B cell (primary cell): ENCODE results near the gene SWT1. TPM values are rescaled to one million over a fixed set of nuclear protein-coding genes. Genes with fewer than 3 reads are reported as not detected.

Experiments used
- ATAC-seq: fragments of 200-7000 bp; cut with Tn5 transposase; one replicate; pipeline ENCODE4 v1.10.0; 2021; ENCODE audit warnings: low read depth, mild to moderate bottlenecking, moderate number of reproducible peaks, moderate library complexity
- CTCF ChIA-PET: fragments of 350-600 bp; sonication (Branson Sonifier 250); formaldehyde crosslinking; loops from one replicate; lab custom pipeline; 2021; ENCODE audit warnings: antibody characterized with exemption, inconsistent platforms; lab: Charles Lee
- POLR2A ChIA-PET: fragments of 350-600 bp; sonication (Branson Sonifier 250); formaldehyde crosslinking; loops from one replicate; lab custom pipeline; 2021; ENCODE audit warnings: antibody characterized with exemption; lab: Charles Lee
- DNase-seq: peaks from one replicate; pipeline ENCODE4 v3.0.0; 2013
- H2AFZ ChIP-seq: 2 replicates; pipeline ENCODE4 v1.6.1; 2012; ENCODE audit warnings: mild to moderate bottlenecking, low read depth, low read length; ENCODE audit not compliant: insufficient read depth, poor library complexity, severe bottlenecking
- H3K27ac ChIP-seq, 2 donors: 1 replicate in 1 of 2; 2 replicates in 1 of 2; pipeline ENCODE4 v1.5.1; 2012 to 2013; ENCODE audit warnings: low read length in 2 of 2, mild to moderate bottlenecking in 2 of 2, moderate library complexity in 1 of 2
- H3K27me3 ChIP-seq, 4 experiments: fragments of 200-600 bp in 1 of 4; sonication (generic) in 1 of 4; replicated peaks in 1 of 4; 1 replicate in 2 of 4; 2 replicates in 2 of 4; pipeline versions ENCODE4 v1.6.1 to v1.7.0; 2013 to 2016; ENCODE audit warnings: low read length in 3 of 4, mild to moderate bottlenecking in 2 of 4, mixed read lengths in 1 of 4, moderate library complexity in 1 of 4; ENCODE audit not compliant: insufficient read depth in 4 of 4, control insufficient read depth in 3 of 4; ENCODE audit errors: control extremely low read depth in 1 of 4
- H3K36me3 ChIP-seq, 2 experiments: replicated peaks in 1 of 2; 1 replicate in 1 of 2; 2 replicates in 1 of 2; pipeline versions ENCODE4 v1.6.1 to v1.7.1; 2013; ENCODE audit warnings: low read length in 1 of 2; ENCODE audit not compliant: insufficient read depth in 2 of 2, control insufficient read depth in 1 of 2; ENCODE audit errors: control extremely low read depth in 1 of 2, extremely low read depth in 1 of 2
- H3K4me1 ChIP-seq, 2 donors: fragments of 200-600 bp in 1 of 2; sonication (generic) in 1 of 2; 1 replicate in 1 of 2; 2 replicates in 1 of 2; pipeline versions ENCODE4 v1.5.1 to v1.6.1; 2013 to 2017; ENCODE audit warnings: low read length in 2 of 2; ENCODE audit not compliant: control insufficient read depth in 2 of 2, insufficient read depth in 2 of 2
- H3K4me2 ChIP-seq: replicated peaks from 2 replicates; pipeline ENCODE3; 2012; ENCODE audit warnings: mild to moderate bottlenecking, low read depth, low read length; ENCODE audit not compliant: poor library complexity, severe bottlenecking
- H3K4me3 ChIP-seq, 5 experiments: fragments of 200-600 bp in 1 of 5; sonication (generic) in 1 of 5; 1 replicate in 3 of 5; 2 replicates in 2 of 5; pipeline versions ENCODE4 v1.5.1 to v1.7.0; 2011 to 2016; ENCODE audit warnings: low read length in 4 of 5, mild to moderate bottlenecking in 4 of 5, low read depth in 2 of 5, control low read depth in 1 of 5, moderate library complexity in 1 of 5; ENCODE audit not compliant: insufficient read depth in 1 of 5; ENCODE audit errors: control extremely low read depth in 1 of 5, extremely low read depth in 1 of 5
- H3K79me2 ChIP-seq: fragments of 200-600 bp; sonication (generic); one replicate; pipeline ENCODE4 v1.6.0; 2016; ENCODE audit warnings: low read length; ENCODE audit not compliant: control insufficient read depth, insufficient read depth
- H3K9ac ChIP-seq: fragments of 200-600 bp; sonication (generic); 2 replicates; pipeline ENCODE4 v1.6.1; 2017; ENCODE audit warnings: mild to moderate bottlenecking, low read length, moderate library complexity
- H3K9me3 ChIP-seq, 3 donors: one replicate each; pipeline versions ENCODE4 v1.6.1 to v1.7.1; 2013; ENCODE audit warnings: low read length in 2 of 3; ENCODE audit not compliant: control insufficient read depth in 2 of 3, insufficient read depth in 1 of 3; ENCODE audit errors: control extremely low read depth in 1 of 3
- H4K20me1 ChIP-seq: 2 replicates; pipeline ENCODE4 v1.6.0; 2012; ENCODE audit warnings: mild to moderate bottlenecking, low read length; ENCODE audit not compliant: insufficient read depth, control insufficient read depth, poor library complexity, severe bottlenecking
- H3K27ac Mint-ChIP-seq: one replicate; pipeline ENCODE4 v1.8.0; 2021; ENCODE audit warnings: mixed read lengths
- H3K27me3 Mint-ChIP-seq: one replicate; pipeline ENCODE4 v1.8.0; 2021; ENCODE audit warnings: mixed read lengths
- H3K4me1 Mint-ChIP-seq: one replicate; pipeline ENCODE4 v1.8.0; 2021; ENCODE audit warnings: mixed read lengths
- H3K4me3 Mint-ChIP-seq: one replicate; pipeline ENCODE4 v1.8.0; 2021; ENCODE audit warnings: mixed read lengths
- H3K9me3 Mint-ChIP-seq: one replicate; pipeline ENCODE4 v1.8.0; 2022; ENCODE audit warnings: mixed read lengths; ENCODE audit not compliant: insufficient read depth
- EZH2 ChIP-seq: IDR thresholded peaks from 2 replicates; pipeline ENCODE4 v1.6.1; 2012; ENCODE audit warnings: borderline replicate concordance, low read depth, mild to moderate bottlenecking, moderate library complexity, low read length; ENCODE audit not compliant: insufficient read depth, poor library complexity, severe bottlenecking
- WGBS: methylation state at CpG from one replicate; pipeline ENCODE4 v1.1.5; 2013; ENCODE audit warnings: missing lambda C conversion rate; ENCODE audit not compliant: insufficient coverage; 5-methylcytosine and 5-hydroxymethylcytosine counted together
- intact Hi-C: fragments of 100-400 bp; cut with micrococcal nuclease; formaldehyde crosslinking; loops from one replicate; pipeline ENCODE4 v1.10.0; 2022
- polyA plus RNA-seq: library from polyadenylated mRNA; depleted of rRNA; stranded (reverse); fragments of >200 nt; gene quantifications from 2 replicates; pipeline ENCODE4 v1.2.3, GENCODE V29; 2012
- total RNA-seq, 2 donors: library from RNA; stranded (reverse); fragments of 120-200 nt in 1 of 2; gene quantifications; 1 replicate in 1 of 2; 2 replicates in 1 of 2; pipeline versions ENCODE4 v1.2.3 to v1.2.4, GENCODE V29; 2013 to 2022
- TF ChIP-seq, protein P1 (sequence below): fragments of 200-600 bp; IDR thresholded peaks from one replicate; pipeline ENCODE4 v1.8.0; 2022; ENCODE audit warnings: antibody characterized with exemption, mild to moderate bottlenecking

SWT1 gene
- total and polyA plus RNA-seq, 2 donors (not counting 1 experiment from before 2014, with no cell fraction given), result 2.1 to 8.5 TPM

DNA sequence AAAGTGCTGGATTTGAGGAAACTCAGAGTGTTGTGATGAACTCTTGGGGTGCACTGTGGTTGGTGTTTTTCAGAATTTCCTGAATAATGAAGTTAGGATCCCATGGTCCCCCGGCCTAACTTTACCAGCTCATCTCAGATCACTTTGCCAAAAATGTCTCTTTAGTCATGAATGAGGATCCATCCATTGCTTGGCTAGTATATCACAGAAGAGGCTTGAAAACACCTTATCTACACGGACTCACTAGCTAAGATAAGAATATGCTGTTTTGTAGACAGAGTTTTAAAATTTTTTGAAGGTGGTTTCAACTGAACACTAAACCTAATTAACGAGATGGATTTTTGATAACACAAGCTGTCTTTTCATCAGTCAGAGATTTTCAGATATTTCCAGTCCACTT is 106.3 kb downstream of the SWT1 start:
- no peaks in the 10 kb centered on the region for H3K27me3 ChIP-seq
- Mint-ChIP-seq H3K9me3 (no peaks in the 10 kb centered on the region), H3K4me3 (no peak overlapping the region), H3K4me1 (no peaks in the 10 kb centered on the region), H3K27me3 (no peaks in the 10 kb centered on the region), H3K27ac (no peak overlapping the region)
- no peaks in the 10 kb centered on the region for H3K4me1 ChIP-seq
- no peak overlapping the region for H3K4me2 ChIP-seq
- 100% methylated on average over 1 of the region's 3 CpGs for WGBS
- no peaks in the 10 kb centered on the region for H3K9me3 ChIP-seq
- no peaks in the 10 kb centered on the region for H3K79me2 ChIP-seq
- no peak overlapping the region for H3K9ac ChIP-seq
- intact Hi-C loops, result no loop called here
- no peaks in the 10 kb centered on the region for H4K20me1 ChIP-seq
- H3K36me3 ChIP-seq, result no peaks in the 10 kb centered on the region
- ATAC-seq (no peak), DNase-seq (no peak)
- H3K4me3 ChIP-seq, result no peak overlapping the region
- POLR2A ChIA-PET, result no interaction called here
- H3K27ac ChIP-seq, result no peak overlapping the region
- CTCF ChIA-PET, result no interaction called here
- no peak for TF ChIP-seq EZH2
- TF ChIP-seq, protein P1, sequence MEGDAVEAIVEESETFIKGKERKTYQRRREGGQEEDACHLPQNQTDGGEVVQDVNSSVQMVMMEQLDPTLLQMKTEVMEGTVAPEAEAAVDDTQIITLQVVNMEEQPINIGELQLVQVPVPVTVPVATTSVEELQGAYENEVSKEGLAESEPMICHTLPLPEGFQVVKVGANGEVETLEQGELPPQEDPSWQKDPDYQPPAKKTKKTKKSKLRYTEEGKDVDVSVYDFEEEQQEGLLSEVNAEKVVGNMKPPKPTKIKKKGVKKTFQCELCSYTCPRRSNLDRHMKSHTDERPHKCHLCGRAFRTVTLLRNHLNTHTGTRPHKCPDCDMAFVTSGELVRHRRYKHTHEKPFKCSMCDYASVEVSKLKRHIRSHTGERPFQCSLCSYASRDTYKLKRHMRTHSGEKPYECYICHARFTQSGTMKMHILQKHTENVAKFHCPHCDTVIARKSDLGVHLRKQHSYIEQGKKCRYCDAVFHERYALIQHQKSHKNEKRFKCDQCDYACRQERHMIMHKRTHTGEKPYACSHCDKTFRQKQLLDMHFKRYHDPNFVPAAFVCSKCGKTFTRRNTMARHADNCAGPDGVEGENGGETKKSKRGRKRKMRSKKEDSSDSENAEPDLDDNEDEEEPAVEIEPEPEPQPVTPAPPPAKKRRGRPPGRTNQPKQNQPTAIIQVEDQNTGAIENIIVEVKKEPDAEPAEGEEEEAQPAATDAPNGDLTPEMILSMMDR, result no peak
- H2AFZ ChIP-seq, result no peak overlapping the region

GRCh38 chr1:185263780-185264179 is 106.8 kb downstream of the SWT1 start:
- POLR2A ChIA-PET, result no interaction called here
- no CpG with 5 or more reads among the region's 1 CpG for WGBS
- Histone ChIP-seq H3K4me1 (no peaks in the 10 kb centered on the region), H2AFZ (no peak overlapping the region), H3K79me2 (no peaks in the 10 kb centered on the region), H3K9ac (no peak overlapping the region), H3K4me2 (no peak overlapping the region), H4K20me1 (no peaks in the 10 kb centered on the region), H3K27me3 (no peaks in the 10 kb centered on the region), H3K36me3 (no peaks in the 10 kb centered on the region), H3K4me3 (no peak overlapping the region), H3K9me3 (no peaks in the 10 kb centered on the region), H3K27ac (no peak overlapping the region)
- DNase-seq (no peak), ATAC-seq (no peak)
- H3K27me3 Mint-ChIP-seq, result no peaks in the 10 kb centered on the region
- no peak for TF ChIP-seq EZH2
- TF ChIP-seq, protein P1, result no peak
- intact Hi-C loops, result no loop called here
- H3K27ac Mint-ChIP-seq, result no peak overlapping the region
- no peaks in the 10 kb centered on the region for H3K4me1 Mint-ChIP-seq
- H3K4me3 Mint-ChIP-seq, result no peak overlapping the region
- H3K9me3 Mint-ChIP-seq, result no peaks in the 10 kb centered on the region
- CTCF ChIA-PET, result no interaction called here
